ENCODE measurements around the gene GPR61. TPM values are rescaled to one million over a fixed set of nuclear protein-coding genes. Genes with fewer than 3 reads are reported as not detected.

The GPR61 gene
- total RNA-seq, 1 donor from 2014 or later: 0.20 TPM

- intact Hi-C loops (cut with micrococcal nuclease): loop anchor here (1.0 to 2.0 kb wide), 7 partner anchors 34 to 269 kb away; partner anchors contain the start of genes CYB561D1 and PSMA5
Observed at GRCh38 chr1:109532365-109533136, 7.1 kb upstream of the GPR61 start.

- intact Hi-C loops (cut with micrococcal nuclease): no loop called here
Observed at GRCh38 chr1:109534307-109534858, 5.3 kb upstream of the GPR61 start.

- intact Hi-C loops (cut with micrococcal nuclease): no loop called here
Observed at GRCh38 chr1:109535481-109535880, 4.2 kb upstream of the GPR61 start.

- intact Hi-C loops (cut with micrococcal nuclease): no loop called here
Observed at GRCh38 chr1:109535971-109536491, 3.6 kb upstream of the GPR61 start.

GRCh38 chr1:109537450-109538178, 2.1 kb upstream of the GPR61 start:
- intact Hi-C loops (cut with micrococcal nuclease): no loop called here

GRCh38 chr1:109538827-109539555, 681 bp upstream of the GPR61 start:
- intact Hi-C loops (cut with micrococcal nuclease): no loop called here

- intact Hi-C loops (cut with micrococcal nuclease): no loop called here
Observed at GRCh38 chr1:109541102-109541501, 1.4 kb downstream of the GPR61 start.

- intact Hi-C loops (cut with micrococcal nuclease): no loop called here
Observed at GRCh38 chr1:109542657-109543056, 3.0 kb downstream of the GPR61 start.

GRCh38 chr1:109543283-109543987, 3.8 kb downstream of the GPR61 start:
- intact Hi-C loops (cut with micrococcal nuclease): no loop called here

- intact Hi-C loops (cut with micrococcal nuclease): no loop called here
Observed at GRCh38 chr1:109543988-109544735, 4.5 kb downstream of the GPR61 start.

- intact Hi-C loops (cut with micrococcal nuclease): loop anchor here (1.0 to 5.0 kb wide), 5 partner anchors 82 to 438 kb away; partner anchors contain the start of genes AHCYL1, CSF1 and PSMA5
Observed at GRCh38 chr1:109546311-109547109, 6.8 kb downstream of the GPR61 start.

GRCh38 chr1:109547463-109548320, 8.0 kb downstream of the GPR61 start:
- intact Hi-C loops (cut with micrococcal nuclease): loop anchor here (1.0 to 5.0 kb wide), 9 partner anchors 53 to 487 kb away; partner anchors contain the start of genes AHCYL1, ATXN7L2, CSF1 and CYB561D1

- intact Hi-C loops (cut with micrococcal nuclease): loop anchor here (1.0 to 5.0 kb wide), 7 partner anchors 54 to 486 kb away; partner anchors contain the start of genes ATXN7L2, CSF1, CYB561D1 and GSTM1
Observed at GRCh38 chr1:109548321-109549267, 8.9 kb downstream of the GPR61 start, which contains the start of gene GNAI3. GNAI3 (plus strand) TSS chr1:109548615; CDS start chr1:109548721, 106 bp downstream.

GRCh38 chr1:109556563-109556962, 16.9 kb downstream of the GPR61 start:
- intact Hi-C loops (cut with micrococcal nuclease): no loop called here

- intact Hi-C loops (cut with micrococcal nuclease): no loop called here
Observed at GRCh38 chr1:109557520-109557919, 17.8 kb downstream of the GPR61 start.

GRCh38 chr1:109559995-109560394, 20.3 kb downstream of the GPR61 start:
- intact Hi-C loops (cut with micrococcal nuclease): no loop called here

All from T-helper 2 cell treated with Interferon-gamma antibody and Interleukin-4, amounts not matched to agents 100 ng/mL and 5 ng/mL, for 36 hours (primary cell).